Erythroblast (primary cell): ENCODE measurements around the gene ZPR1.
"Not testable (repeated sequence)": the region's sequence is repeated elsewhere in the genome, so short reads cannot be mapped to it uniquely, and the experiment has no call there.

Experiments
- GATA1 ChIP-seq: IDR thresholded peaks from 2 replicates; pipeline ENCODE4 v1.6.1; 2011; ENCODE audit warnings: low read depth, mild to moderate bottlenecking, control low read depth, low read length, moderate library complexity
- POLR2A ChIP-seq: IDR thresholded peaks from 2 replicates; pipeline ENCODE4 v1.6.1; 2011; ENCODE audit warnings: mild to moderate bottlenecking, low read length

DNA sequence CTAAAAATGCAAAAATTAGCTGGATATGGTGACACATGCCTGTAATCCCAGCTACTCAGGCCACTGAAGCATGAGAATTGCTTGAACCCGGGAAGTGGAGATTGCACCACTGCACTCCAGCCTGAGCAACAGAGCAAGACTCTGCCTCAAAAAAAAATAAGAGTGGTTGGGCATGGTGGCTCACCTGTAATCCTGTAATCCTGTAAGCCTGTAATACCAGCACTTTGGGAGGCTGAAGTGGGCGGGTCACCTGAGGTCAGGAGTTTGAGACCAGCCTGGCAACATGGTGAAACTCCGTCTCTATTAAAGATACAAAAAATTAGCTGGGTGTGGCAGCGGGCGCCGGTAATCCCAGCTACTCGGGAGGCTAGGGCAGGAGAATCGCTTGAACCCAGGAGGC lies 31.8 kb downstream of the ZPR1 start:
- TF ChIP-seq POLR2A, GATA1: not testable (repeated sequence)
